PC-3 (cell line): ENCODE measurements around the gene SYNJ2.

ENCODE experiments used
- CTCF ChIP-seq: fragments of 300-600 bp; sonication (generic); conservative IDR thresholded peaks from 2 replicates; pipeline ENCODE4 v1.5.1; 2017; ENCODE audit warnings: antibody characterized with exemption, low read depth, mild to moderate bottlenecking, low read length
- EZH2 ChIP-seq: fragments of 300-600 bp; sonication (generic); IDR thresholded peaks from one replicate; pipeline ENCODE4 v1.6.1; 2017; ENCODE audit warnings: antibody characterized with exemption, mild to moderate bottlenecking, low read length; ENCODE audit not compliant: unreplicated experiment
- EZH2phosphoT487 ChIP-seq: fragments of 300-600 bp; sonication (generic); IDR thresholded peaks from 2 replicates; pipeline ENCODE4 v1.6.1; 2018; ENCODE audit warnings: mild to moderate bottlenecking, antibody characterized with exemption, low read length, borderline replicate concordance

- TF ChIP-seq CTCF (no peak), EZH2 (no peak), EZH2phosphoT487 (no peak)
Observed at GRCh38 chr6:157935786-157936185, 45.9 kb upstream of the SYNJ2 start.
